Left hindlimb (tissue), 1 donor: ENCODE results near the gene RNU11.
"Not testable (repeated sequence)": the region's sequence is repeated elsewhere in the genome, so short reads cannot be mapped to it uniquely, and the experiment has no call there.

Source experiments
- DNase-seq: peaks from one replicate; pipeline ENCODE4 v3.0.0-alpha.2; 2018

RNU11 gene

GRCh38 chr1:28666806-28667205 lies 18.4 kb downstream of the RNU11 start:
- no peak for DNase-seq

GRCh38 chr1:28668191-28668955 lies 20.0 kb downstream of the RNU11 start, which contains the start of gene GMEB1:
Gene GMEB1, plus strand, starts transcription at chr1:28668784. Its CDS starts 14,829 bp downstream, at chr1:28683613.
- DNase-seq, result peak; percentile 89

- DNase-seq, result peak; percentile 71
These were observed 20.7 kb downstream of the RNU11 start for GRCh38 chr1:28668956-28669723.

GRCh38 chr1:28671254-28671780 lies 22.9 kb downstream of the RNU11 start:
- no peak for DNase-seq

GRCh38 chr1:28672971-28673370 lies 24.6 kb downstream of the RNU11 start:
- not testable (repeated sequence) for DNase-seq

- DNase-seq, result no peak
These were observed 27.5 kb downstream of the RNU11 start for GRCh38 chr1:28675924-28676257.

- DNase-seq, result no peak
These were observed 31.8 kb downstream of the RNU11 start for GRCh38 chr1:28680151-28680550.

- no peak for DNase-seq
These were observed 34.4 kb downstream of the RNU11 start for GRCh38 chr1:28682840-28683239.

- no peak for DNase-seq
These were observed 36.5 kb downstream of the RNU11 start for GRCh38 chr1:28684937-28685336.

- not testable (repeated sequence) for DNase-seq
These were observed 43.2 kb downstream of the RNU11 start for GRCh38 chr1:28691627-28692026.
